Adrenal gland (tissue), 5 donors: ENCODE results near the gene RNU6-9.

Source experiments
- CTCF ChIP-seq, 6 experiments: fragments of 450-650 bp in 4 of 6; fragments of 200-600 bp in 2 of 6; sonication (generic) in 1 of 6; IDR thresholded peaks; 1 replicate in 5 of 6; 2 replicates in 1 of 6; pipeline versions ENCODE4 v1.5.1 to v1.8.0; 2016 to 2021; ENCODE audit warnings: antibody characterized with exemption in 6 of 6, mild to moderate bottlenecking in 2 of 6, moderate library complexity in 1 of 6
- POLR2A ChIP-seq, 2 donors: fragments of 450-650 bp; IDR thresholded peaks; one replicate each; pipeline ENCODE4 v1.6.1; 2017; ENCODE audit warnings: antibody characterized with exemption in 2 of 2, mild to moderate bottlenecking in 2 of 2, moderate library complexity in 1 of 2
- donor health status: DM: no; HTN: no; CAD: no.

DNA sequence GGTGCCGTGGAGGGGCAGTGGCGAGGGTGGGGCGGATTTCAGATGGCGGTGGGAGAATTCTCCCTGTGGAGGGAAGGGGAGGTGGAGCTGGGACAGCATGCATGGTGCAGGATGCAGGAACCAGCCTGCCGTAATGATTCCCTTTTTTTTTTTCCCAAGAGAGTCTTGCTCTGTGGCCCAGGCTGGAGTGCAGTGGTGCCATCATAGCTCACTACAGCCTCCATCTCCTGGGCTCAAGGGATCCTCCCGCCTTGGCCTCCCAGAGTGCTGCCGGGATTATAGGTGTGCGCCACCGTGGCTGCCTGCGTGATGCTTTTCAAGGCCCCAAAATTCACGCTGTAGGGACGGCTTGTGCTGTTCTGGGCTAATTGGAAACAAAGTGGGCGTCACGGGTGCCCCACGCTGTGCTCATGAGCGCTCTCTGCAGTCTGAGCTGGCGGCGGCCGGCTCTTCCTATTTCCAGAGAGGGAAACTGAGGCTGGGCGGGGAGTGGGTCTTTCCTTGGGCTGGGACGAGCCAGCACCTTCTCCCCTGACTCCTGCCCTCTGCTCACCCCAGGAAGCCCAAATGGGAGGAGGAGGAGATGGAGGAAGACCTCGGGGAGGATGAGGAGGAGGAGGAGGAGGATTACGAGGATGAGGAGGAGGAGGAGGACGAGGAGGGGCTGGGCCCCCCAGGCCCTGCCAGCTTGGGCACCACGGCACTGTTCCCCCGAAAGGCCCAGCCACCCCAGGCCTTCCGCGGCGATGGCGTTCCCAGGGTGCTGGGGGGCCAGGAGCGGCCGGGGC lies 38.8 kb downstream of the RNU6-9 start:
- TF ChIP-seq CTCF (IDR thresholded peaks at IDR 0.05), result no peak
- TF ChIP-seq POLR2A (IDR thresholded peaks at IDR 0.05), result no peak
